Hepatocyte (in vitro differentiated cells): ENCODE data around the gene SENP1.

ENCODE experiments used
- CTCF ChIP-seq: fragments of 200-600 bp; sonication (generic); IDR thresholded peaks from 2 replicates; pipeline ENCODE4 v1.5.1; 2016; ENCODE audit warnings: antibody characterized with exemption, mild to moderate bottlenecking; ENCODE audit not compliant: poor library complexity
- EZH2 ChIP-seq: fragments of 200-600 bp; sonication (generic); IDR thresholded peaks from 2 replicates; pipeline ENCODE4 v1.6.1; 2016; ENCODE audit warnings: antibody characterized with exemption, mild to moderate bottlenecking, borderline replicate concordance
- EZH2phosphoT487 ChIP-seq: fragments of 200-600 bp; sonication (generic); IDR thresholded peaks from one replicate; pipeline ENCODE4 v1.6.1; 2018; ENCODE audit warnings: antibody characterized with exemption, mild to moderate bottlenecking, low read depth, moderate library complexity; ENCODE audit not compliant: unreplicated experiment, severe bottlenecking

- TF ChIP-seq CTCF (no peak), EZH2 (no peak), EZH2phosphoT487 (no peak)
Measured at GRCh38 chr12:48132826-48133225, 26.9 kb upstream of the SENP1 start.
